HepG2 (cell line): Measurements from ENCODE around the gene RCOR1. TPM values are rescaled to one million over a fixed set of nuclear protein-coding genes. Genes with fewer than 3 reads are reported as not detected.

Experiments
- AHDC1 ChIP-seq: sonication (generic); formaldehyde crosslinking; IDR thresholded peaks from 2 replicates; pipeline ENCODE4 v1.5.1; 2020; ENCODE audit warnings: mild to moderate bottlenecking, missing genetic modification reagents, borderline replicate concordance
- GFI1 ChIP-seq: sonication (generic); formaldehyde crosslinking; IDR thresholded peaks from 2 replicates; pipeline ENCODE4 v1.5.0; 2020; ENCODE audit warnings: missing genetic modification reagents, mild to moderate bottlenecking, borderline replicate concordance
- HNF1B ChIP-seq: sonication (generic); formaldehyde crosslinking; IDR thresholded peaks from 2 replicates; pipeline ENCODE4 v1.5.1; 2020; ENCODE audit warnings: mild to moderate bottlenecking, moderate library complexity, missing genetic modification reagents
- ONECUT2 ChIP-seq: sonication (generic); formaldehyde crosslinking; IDR thresholded peaks from 2 replicates; pipeline ENCODE4 v1.4.0; 2020; ENCODE audit warnings: missing genetic modification reagents
- PLRG1 ChIP-seq: fragments of 450-650 bp; conservative IDR thresholded peaks from 2 replicates; pipeline ENCODE4 v1.6.1; 2016
- SNAI1 ChIP-seq: sonication (generic); formaldehyde crosslinking; IDR thresholded peaks from 2 replicates; pipeline ENCODE4 v1.5.0; 2020; ENCODE audit warnings: mild to moderate bottlenecking, missing genetic modification reagents, borderline replicate concordance
- TAF1 ChIP-seq: sonication (generic); formaldehyde crosslinking; IDR thresholded peaks from 2 replicates; pipeline ENCODE4 v1.4.0; 2020; ENCODE audit warnings: missing genetic modification reagents
- TFE3 ChIP-seq: IDR thresholded peaks from 2 replicates; pipeline ENCODE4 v1.6.1; 2016
- ZBTB8A ChIP-seq: sonication (generic); formaldehyde crosslinking; IDR thresholded peaks from 2 replicates; pipeline ENCODE4 v1.4.0; 2020; ENCODE audit warnings: mild to moderate bottlenecking, low read depth, missing genetic modification reagents, borderline replicate concordance
- ZNF367 ChIP-seq: sonication (generic); formaldehyde crosslinking; IDR thresholded peaks from 2 replicates; pipeline ENCODE4 v1.4.0; 2020; ENCODE audit warnings: missing genetic modification reagents, borderline replicate concordance
- ZNF468 ChIP-seq: sonication (generic); formaldehyde crosslinking; IDR thresholded peaks from 2 replicates; pipeline ENCODE4 v1.8.0; 2022; ENCODE audit warnings: mild to moderate bottlenecking, moderate library complexity, missing genetic modification reagents
- ZNF687 ChIP-seq: sonication (generic); formaldehyde crosslinking; IDR thresholded peaks from 2 replicates; pipeline ENCODE4 v1.5.1; 2020; ENCODE audit warnings: mild to moderate bottlenecking, missing genetic modification reagents, moderate library complexity
- ZNF713 ChIP-seq: sonication (generic); formaldehyde crosslinking; IDR thresholded peaks from 2 replicates; pipeline ENCODE4 v1.4.0; 2020; ENCODE audit warnings: mild to moderate bottlenecking, missing genetic modification reagents
- ZNF749 ChIP-seq: sonication (generic); formaldehyde crosslinking; IDR thresholded peaks from 2 replicates; pipeline ENCODE4 v1.8.0; 2022; ENCODE audit warnings: mild to moderate bottlenecking, missing genetic modification reagents, moderate library complexity, borderline replicate concordance
- ZNF775 ChIP-seq: sonication (generic); formaldehyde crosslinking; IDR thresholded peaks from 2 replicates; pipeline ENCODE4 v1.4.0; 2020; ENCODE audit warnings: missing genetic modification reagents, mild to moderate bottlenecking, moderate library complexity, borderline replicate concordance
- polyA plus RNA-seq, 8 experiments: library from polyadenylated mRNA; depleted of rRNA in 3 of 8; stranded (reverse) in 7 of 8; unstranded in 1 of 8; fragments of >200 nt; fragmentation: Illumina TruSeq in 4 of 8; extraction: Trizol in 4 of 8; gene quantifications; 2 replicates each; pipeline versions ENCODE4 v1.2.1 to v1.2.3, GENCODE V29; 2011 to 2016; ENCODE audit warnings: low read depth in 4 of 8, missing spikeins in 1 of 8, mixed read lengths in 1 of 8; ENCODE audit not compliant: insufficient read depth in 1 of 8
- total RNA-seq, 5 experiments: library from RNA; depleted of rRNA; stranded (reverse); fragments of >200 nt; fragmentation: Illumina TruSeq; extraction: Trizol; gene quantifications; 2 replicates each; pipeline ENCODE4 v1.2.3, GENCODE V29; 2016; ENCODE audit warnings: low read depth in 1 of 5

Gene RCOR1
- total and polyA plus RNA-seq, 2 of the 13 experiments (the other 11 are each of a cell fraction or from before 2014, with no cell fraction given) = 10.2 to 11.1 TPM

- no peak for TF ChIP-seq AHDC1
- no peak for TF ChIP-seq SNAI1 (CRISPR knock-in tag)
- TF ChIP-seq ONECUT2 (CRISPR knock-in tag) = no peak
- TF ChIP-seq ZNF749 = no peak
- TF ChIP-seq TAF1 (CRISPR knock-in tag) = peak; percentile 34; the same call in 1 of the 2 replicates
- no peak for TF ChIP-seq ZNF468 (CRISPR knock-in tag)
- no peak for TF ChIP-seq GFI1
- no peak for TF ChIP-seq ZNF775 (CRISPR knock-in tag)
- TF ChIP-seq HNF1B = 0 out of 2 replicates have a peak, but pooled peaks have one; percentile 24
- TF ChIP-seq ZNF687 (CRISPR knock-in tag) = peak; percentile 69
- TF ChIP-seq ZNF713 (CRISPR knock-in tag) = no peak
- no peak for TF ChIP-seq PLRG1
- TF ChIP-seq ZNF367 (CRISPR knock-in tag) = no peak
- TF ChIP-seq ZBTB8A (CRISPR knock-in tag) = no peak
- no peak for TF ChIP-seq TFE3 (CRISPR knock-in tag)
Measured at GRCh38 chr14:102593061-102593824, 794 bp downstream of the RCOR1 start (continued).
